ENCODE results near the gene KRT39.

Gene KRT39

GRCh38 chr17:40915199-40915661 is 51.5 kb downstream of the KRT39 start:
- Histone ChIP-seq H3K4me1 (ENCODE audit: control insufficient read depth in 1 of 2, insufficient read depth in 2 of 2, low read length in 2 of 2) (no peaks in the 10 kb centered on the region), H3K27me3 (ENCODE audit: low read depth, low read length) (no peaks in the 10 kb centered on the region), H3K27ac (ENCODE audit: low read length) (no peak overlapping the region), H3K9me3 (ENCODE audit: control insufficient read depth in 1 of 2, low read length in 2 of 2) (no peaks in the 10 kb centered on the region), H3K36me3 (ENCODE audit: control insufficient read depth in 1 of 2, insufficient read depth in 2 of 2, low read length in 2 of 2) (peaks cover 0 to 6% of the 10 kb centered on the region in 2 donors), H3K4me3 (ENCODE audit: low read depth in 1 of 2, low read length in 2 of 2) (no peak overlapping the region)

GRCh38 chr17:40914075-40914855 is 52.5 kb downstream of the KRT39 start:
- no peak overlapping the region for H3K4me3 ChIP-seq (ENCODE audit: low read depth in 1 of 2, low read length in 2 of 2)
- peaks cover 0 to 10% of the 10 kb centered on the region in 2 donors for H3K36me3 ChIP-seq (ENCODE audit: control insufficient read depth in 1 of 2, insufficient read depth in 2 of 2, low read length in 2 of 2)
- H3K27ac ChIP-seq (ENCODE audit: low read length) = no peak overlapping the region
- no peaks in the 10 kb centered on the region for H3K27me3 ChIP-seq (ENCODE audit: low read depth, low read length)
- H3K4me1 ChIP-seq (ENCODE audit: control insufficient read depth in 1 of 2, insufficient read depth in 2 of 2, low read length in 2 of 2) = peaks cover 0 to 8% of the 10 kb centered on the region in 2 donors
- no peaks in the 10 kb centered on the region for H3K9me3 ChIP-seq (ENCODE audit: control insufficient read depth in 1 of 2, low read length in 2 of 2)

GRCh38 chr17:40912486-40913210 is 54.1 kb downstream of the KRT39 start:
- Histone ChIP-seq H3K36me3 (ENCODE audit: control insufficient read depth in 1 of 2, insufficient read depth in 2 of 2, low read length in 2 of 2) (peaks cover 0 to 10% of the 10 kb centered on the region in 2 donors), H3K27me3 (ENCODE audit: low read depth, low read length) (no peaks in the 10 kb centered on the region), H3K9me3 (ENCODE audit: control insufficient read depth in 1 of 2, low read length in 2 of 2) (no peaks in the 10 kb centered on the region), H3K27ac (ENCODE audit: low read length) (no peak overlapping the region), H3K4me1 (ENCODE audit: control insufficient read depth in 1 of 2, insufficient read depth in 2 of 2, low read length in 2 of 2) (peaks cover 0 to 8% of the 10 kb centered on the region in 2 donors), H3K4me3 (ENCODE audit: low read depth in 1 of 2, low read length in 2 of 2) (no peak overlapping the region)

DNA sequence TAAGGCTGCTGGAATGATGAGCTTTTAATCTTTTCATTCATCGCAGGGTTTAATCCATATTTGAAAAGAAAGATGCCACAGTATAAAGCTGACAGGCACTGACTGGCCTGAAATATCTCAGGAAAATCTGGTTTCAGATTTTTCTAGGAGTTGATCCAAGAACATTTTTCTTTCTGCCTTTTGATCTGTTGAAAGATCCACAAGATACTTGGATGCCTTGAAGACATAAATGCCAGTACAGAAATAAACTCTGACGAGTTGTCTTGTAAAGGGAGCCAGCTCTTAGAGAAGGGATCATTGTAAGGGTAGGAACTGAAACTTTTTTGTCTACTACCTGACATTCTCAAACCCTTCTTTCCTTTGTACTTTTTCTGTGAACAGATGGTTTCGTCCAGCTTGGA is 56.3 kb downstream of the KRT39 start:
- Histone ChIP-seq H3K36me3 (ENCODE audit: control insufficient read depth in 1 of 2, insufficient read depth in 2 of 2, low read length in 2 of 2) (peaks cover 0 to 4% of the 10 kb centered on the region in 2 donors), H3K9me3 (ENCODE audit: control insufficient read depth in 1 of 2, low read length in 2 of 2) (no peaks in the 10 kb centered on the region), H3K4me1 (ENCODE audit: control insufficient read depth in 1 of 2, insufficient read depth in 2 of 2, low read length in 2 of 2) (peaks cover 0 to 8% of the 10 kb centered on the region in 2 donors), H3K27me3 (ENCODE audit: low read depth, low read length) (no peaks in the 10 kb centered on the region), H3K4me3 (ENCODE audit: low read depth in 1 of 2, low read length in 2 of 2) (no peak overlapping the region), H3K27ac (ENCODE audit: low read length) (no peak overlapping the region)

DNA sequence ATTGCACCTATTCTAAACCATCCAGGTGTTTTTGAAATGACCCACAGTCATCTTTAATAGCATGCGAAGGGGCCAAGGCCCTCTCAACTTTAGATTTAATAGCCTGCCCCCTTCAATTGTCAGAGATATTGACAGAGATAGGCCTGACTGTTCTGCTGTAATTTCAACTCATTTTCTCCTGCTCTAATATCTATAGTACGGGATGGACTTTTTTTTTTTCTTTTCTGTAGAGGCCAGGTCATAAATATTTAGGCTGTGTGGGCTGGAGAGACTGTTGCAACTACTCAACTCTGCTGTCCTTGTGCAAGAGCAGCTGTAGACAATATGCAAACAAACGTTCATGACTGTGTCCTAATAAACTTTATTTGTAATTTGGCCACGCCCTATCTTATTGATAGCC is 57.0 kb downstream of the KRT39 start:
- Histone ChIP-seq H3K27me3 (ENCODE audit: low read depth, low read length) (no peaks in the 10 kb centered on the region), H3K36me3 (ENCODE audit: control insufficient read depth in 1 of 2, insufficient read depth in 2 of 2, low read length in 2 of 2) (peaks cover 0 to 4% of the 10 kb centered on the region in 2 donors), H3K4me1 (ENCODE audit: control insufficient read depth in 1 of 2, insufficient read depth in 2 of 2, low read length in 2 of 2) (peaks cover 0 to 8% of the 10 kb centered on the region in 2 donors), H3K4me3 (ENCODE audit: low read depth in 1 of 2, low read length in 2 of 2) (no peak overlapping the region), H3K9me3 (ENCODE audit: control insufficient read depth in 1 of 2, low read length in 2 of 2) (no peaks in the 10 kb centered on the region), H3K27ac (ENCODE audit: low read length) (no peak overlapping the region)

- Histone ChIP-seq H3K9me3 (ENCODE audit: control insufficient read depth in 1 of 2, low read length in 2 of 2) (no peaks in the 10 kb centered on the region), H3K4me1 (ENCODE audit: control insufficient read depth in 1 of 2, insufficient read depth in 2 of 2, low read length in 2 of 2) (peaks cover 0 to 8% of the 10 kb centered on the region in 2 donors), H3K36me3 (ENCODE audit: control insufficient read depth in 1 of 2, insufficient read depth in 2 of 2, low read length in 2 of 2) (peaks cover 0 to 4% of the 10 kb centered on the region in 2 donors), H3K4me3 (ENCODE audit: low read depth in 1 of 2, low read length in 2 of 2) (no peak overlapping the region), H3K27me3 (ENCODE audit: low read depth, low read length) (no peaks in the 10 kb centered on the region), H3K27ac (ENCODE audit: low read length) (no peak overlapping the region)
These were observed 57.4 kb downstream of the KRT39 start for GRCh38 chr17:40909351-40909750.

All from muscle layer of duodenum (tissue), 2 donors.